GM23338 (cell line): ENCODE results near the gene FOXJ1. TPM values are rescaled to one million over a fixed set of nuclear protein-coding genes. Genes with fewer than 3 reads are reported as not detected.

ENCODE experiments used
- ATAC-seq: fragments of 200-7000 bp; cut with Tn5 transposase; 3 replicates; pipeline ENCODE4 v1.9.1; 2020
- DNase-seq: peaks from one replicate; pipeline ENCODE4 v3.0.0-alpha.2; 2015; ENCODE audit warnings: low spot score
- H2AFZ ChIP-seq: fragments of 200-600 bp; sonication (generic); 2 replicates; pipeline ENCODE4 v1.8.0; 2016; ENCODE audit warnings: antibody characterized with exemption, mild to moderate bottlenecking, moderate library complexity
- H3F3A ChIP-seq: fragments of 200-600 bp; sonication (generic); replicated peaks from 2 replicates; pipeline ENCODE4 v1.8.0; 2017; ENCODE audit warnings: antibody characterized with exemption, mixed run types, low read depth
- H3K27ac ChIP-seq: fragments of 200-600 bp; sonication (generic); 2 replicates; pipeline ENCODE4 v1.6.1; 2016; ENCODE audit warnings: low read depth
- H3K27me3 ChIP-seq: fragments of 200-600 bp; sonication (generic); 2 replicates; pipeline ENCODE4 v1.8.0; 2016; ENCODE audit warnings: mild to moderate bottlenecking, mixed run types, moderate library complexity; ENCODE audit not compliant: insufficient read depth
- H3K36me3 ChIP-seq: fragments of 200-600 bp; sonication (generic); 2 replicates; pipeline ENCODE4 v1.8.0; 2016; ENCODE audit warnings: mild to moderate bottlenecking; ENCODE audit not compliant: insufficient read depth
- H3K4me1 ChIP-seq: fragments of 200-600 bp; sonication (generic); 2 replicates; pipeline ENCODE4 v1.8.0; 2016; ENCODE audit warnings: mild to moderate bottlenecking, moderate library complexity; ENCODE audit not compliant: insufficient read depth
- H3K4me2 ChIP-seq: fragments of 200-600 bp; sonication (generic); 2 replicates; pipeline ENCODE4 v1.7.1; 2017; ENCODE audit warnings: mixed run types
- H3K4me3 ChIP-seq: fragments of 200-600 bp; sonication (generic); 2 replicates; pipeline ENCODE4 v1.6.1; 2016; ENCODE audit warnings: mixed run types
- H3K79me2 ChIP-seq: fragments of 200-600 bp; sonication (generic); replicated peaks from 2 replicates; pipeline ENCODE4 v1.8.0; 2017; ENCODE audit warnings: mild to moderate bottlenecking; ENCODE audit not compliant: insufficient read depth
- H3K9me2 ChIP-seq: fragments of 200-600 bp; sonication (generic); 2 replicates; pipeline ENCODE4 v1.8.0; 2017; ENCODE audit not compliant: insufficient read depth
- H4K20me1 ChIP-seq: fragments of 200-600 bp; sonication (generic); replicated peaks from 2 replicates; pipeline ENCODE4 v1.8.0; 2017; ENCODE audit warnings: mild to moderate bottlenecking; ENCODE audit not compliant: insufficient read depth
- H3K27ac Mint-ChIP-seq: 2 replicates; pipeline ENCODE4 v1.8.0; 2020; ENCODE audit warnings: inconsistent platforms, mild to moderate bottlenecking, moderate library complexity, mixed read lengths
- H3K27me3 Mint-ChIP-seq: 3 replicates; pipeline ENCODE4 v1.8.0; 2022; ENCODE audit warnings: low read depth, mild to moderate bottlenecking, moderate library complexity, mixed read lengths, inconsistent platforms; ENCODE audit not compliant: insufficient read depth, poor library complexity
- H3K36me3 Mint-ChIP-seq: 3 replicates; pipeline ENCODE4 v1.8.0; 2021; ENCODE audit warnings: low read depth, mild to moderate bottlenecking, inconsistent platforms, moderate library complexity, mixed read lengths
- H3K4me1 Mint-ChIP-seq: 3 replicates; pipeline ENCODE4 v1.8.0; 2020; ENCODE audit warnings: mild to moderate bottlenecking, inconsistent platforms, mixed read lengths
- H3K4me3 Mint-ChIP-seq: 3 replicates; pipeline ENCODE4 v1.8.0; 2021; ENCODE audit warnings: moderate library complexity, mild to moderate bottlenecking, inconsistent platforms, mixed read lengths
- H3K9me3 Mint-ChIP-seq: 3 replicates; pipeline ENCODE4 v1.8.0; 2020; ENCODE audit warnings: moderate library complexity, mild to moderate bottlenecking, inconsistent platforms, mixed read lengths
- CREB1 ChIP-seq: fragments of 250-450 bp; sonication (Bioruptor Pico); IDR thresholded peaks from 2 replicates; pipeline ENCODE4 v1.5.0; 2020; ENCODE audit warnings: low read depth, mild to moderate bottlenecking, moderate library complexity
- EZH2 ChIP-seq: fragments of 200-600 bp; sonication (generic); IDR thresholded peaks from one replicate; pipeline ENCODE4 v1.8.0; 2017; ENCODE audit warnings: antibody characterized with exemption, mild to moderate bottlenecking, low read depth; ENCODE audit not compliant: unreplicated experiment
- EZH2phosphoT487 ChIP-seq: fragments of 200-600 bp; sonication (generic); IDR thresholded peaks from one replicate; pipeline ENCODE4 v1.8.1; 2018; ENCODE audit warnings: antibody characterized with exemption; ENCODE audit not compliant: unreplicated experiment
- JUNB ChIP-seq: IDR thresholded peaks from one replicate; pipeline ENCODE4 v1.6.1; 2016; ENCODE audit warnings: antibody characterized with exemption; ENCODE audit not compliant: unreplicated experiment
- NANOG ChIP-seq: IDR thresholded peaks from 2 replicates; pipeline ENCODE4 v1.6.1; 2016; ENCODE audit warnings: antibody characterized with exemption, borderline replicate concordance
- POLR2AphosphoS5 ChIP-seq: IDR thresholded peaks from 2 replicates; pipeline ENCODE4 v1.6.1; 2016; ENCODE audit warnings: antibody characterized with exemption, low read depth
- STAT1 ChIP-seq: IDR thresholded peaks from one replicate; pipeline ENCODE4 v1.6.1; 2016; ENCODE audit warnings: antibody characterized with exemption; ENCODE audit not compliant: unreplicated experiment
- ZNF114 ChIP-seq: fragments of 250-450 bp; sonication (Bioruptor Pico); IDR thresholded peaks from 2 replicates; pipeline ENCODE4 v1.5.0; 2020; ENCODE audit warnings: mild to moderate bottlenecking, moderate library complexity
- ZNF331 ChIP-seq: fragments of 250-450 bp; sonication (Bioruptor Pico); IDR thresholded peaks from 2 replicates; pipeline ENCODE4 v1.5.0; 2020; ENCODE audit warnings: low read depth, mild to moderate bottlenecking, moderate library complexity
- polyA plus RNA-seq: library from polyadenylated mRNA; unstranded; fragments of >200 nt; fragmentation: Nextera tagmentation; extraction: Ambion mirVana; gene quantifications from 2 replicates; pipeline ENCODE4 v1.2.1, GENCODE V29; 2016
- total RNA-seq: library from RNA; depleted of rRNA; stranded (reverse); fragments of >200 nt; shearing (Covaris generic); gene quantifications from 2 replicates; pipeline ENCODE4 v1.2.3, GENCODE V29; 2014
- TF ChIP-seq, protein P1 (sequence below), 2 experiments: fragments of 200-600 bp in 1 of 2; sonication (generic) in 1 of 2; conservative IDR thresholded peaks; 2 replicates each; pipeline versions ENCODE4 v1.5.1 to v1.6.1; 2016 to 2017; ENCODE audit warnings: antibody characterized with exemption in 2 of 2, low read depth in 2 of 2, mild to moderate bottlenecking in 2 of 2, moderate library complexity in 1 of 2
- TF ChIP-seq, protein P2 (sequence below): fragments of 250-450 bp; sonication (Bioruptor Pico); IDR thresholded peaks from 2 replicates; pipeline ENCODE4 v1.5.0; 2020; ENCODE audit warnings: mild to moderate bottlenecking, moderate library complexity
- TF ChIP-seq, protein P3 (sequence below): IDR thresholded peaks from 2 replicates; pipeline ENCODE4 v1.6.1; 2016; ENCODE audit warnings: antibody characterized with exemption
- TF ChIP-seq, protein P4 (sequence below): IDR thresholded peaks from one replicate; pipeline ENCODE4 v1.6.1; 2018; ENCODE audit warnings: antibody characterized with exemption; ENCODE audit not compliant: unreplicated experiment

Gene FOXJ1
- total and polyA plus RNA-seq, 2 experiments from 2014 or later: 2.3 to 12.3 TPM

DNA sequence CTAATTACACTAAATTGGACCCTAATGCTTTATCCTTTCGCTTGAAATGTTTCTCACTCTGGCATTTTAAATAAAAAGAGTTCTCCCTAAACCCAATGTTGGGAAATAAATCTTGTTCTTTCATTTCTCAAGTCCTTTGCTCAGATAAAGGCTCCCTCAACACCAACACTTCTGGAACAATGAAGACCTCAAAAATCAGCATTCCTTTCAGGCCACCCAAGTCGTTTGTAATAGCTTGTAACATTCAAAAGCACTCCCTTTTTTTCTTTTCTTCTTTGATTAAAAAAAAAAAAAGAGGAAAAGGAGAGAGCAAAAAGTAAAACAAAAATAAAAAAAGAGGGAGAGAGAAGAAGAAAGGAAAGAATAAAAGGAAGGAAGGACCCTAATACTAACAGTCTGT lies 23.3 kb upstream of the FOXJ1 start:
- no peak overlapping the region; the same call in 1 of the 2 replicates for H3K27ac Mint-ChIP-seq
- H3K36me3 ChIP-seq: no peaks in the 10 kb centered on the region
- no peaks in the 10 kb centered on the region for H3K9me2 ChIP-seq
- no peaks in the 10 kb centered on the region for H3K9me3 Mint-ChIP-seq
- TF ChIP-seq, protein P1, sequence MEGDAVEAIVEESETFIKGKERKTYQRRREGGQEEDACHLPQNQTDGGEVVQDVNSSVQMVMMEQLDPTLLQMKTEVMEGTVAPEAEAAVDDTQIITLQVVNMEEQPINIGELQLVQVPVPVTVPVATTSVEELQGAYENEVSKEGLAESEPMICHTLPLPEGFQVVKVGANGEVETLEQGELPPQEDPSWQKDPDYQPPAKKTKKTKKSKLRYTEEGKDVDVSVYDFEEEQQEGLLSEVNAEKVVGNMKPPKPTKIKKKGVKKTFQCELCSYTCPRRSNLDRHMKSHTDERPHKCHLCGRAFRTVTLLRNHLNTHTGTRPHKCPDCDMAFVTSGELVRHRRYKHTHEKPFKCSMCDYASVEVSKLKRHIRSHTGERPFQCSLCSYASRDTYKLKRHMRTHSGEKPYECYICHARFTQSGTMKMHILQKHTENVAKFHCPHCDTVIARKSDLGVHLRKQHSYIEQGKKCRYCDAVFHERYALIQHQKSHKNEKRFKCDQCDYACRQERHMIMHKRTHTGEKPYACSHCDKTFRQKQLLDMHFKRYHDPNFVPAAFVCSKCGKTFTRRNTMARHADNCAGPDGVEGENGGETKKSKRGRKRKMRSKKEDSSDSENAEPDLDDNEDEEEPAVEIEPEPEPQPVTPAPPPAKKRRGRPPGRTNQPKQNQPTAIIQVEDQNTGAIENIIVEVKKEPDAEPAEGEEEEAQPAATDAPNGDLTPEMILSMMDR (conservative IDR thresholded peaks at IDR 0.05; ENCODE audit: low read depth in 2 of 2): no peak
- TF ChIP-seq EZH2phosphoT487: no peak
- no peak for TF ChIP-seq EZH2
- TF ChIP-seq, protein P2, sequence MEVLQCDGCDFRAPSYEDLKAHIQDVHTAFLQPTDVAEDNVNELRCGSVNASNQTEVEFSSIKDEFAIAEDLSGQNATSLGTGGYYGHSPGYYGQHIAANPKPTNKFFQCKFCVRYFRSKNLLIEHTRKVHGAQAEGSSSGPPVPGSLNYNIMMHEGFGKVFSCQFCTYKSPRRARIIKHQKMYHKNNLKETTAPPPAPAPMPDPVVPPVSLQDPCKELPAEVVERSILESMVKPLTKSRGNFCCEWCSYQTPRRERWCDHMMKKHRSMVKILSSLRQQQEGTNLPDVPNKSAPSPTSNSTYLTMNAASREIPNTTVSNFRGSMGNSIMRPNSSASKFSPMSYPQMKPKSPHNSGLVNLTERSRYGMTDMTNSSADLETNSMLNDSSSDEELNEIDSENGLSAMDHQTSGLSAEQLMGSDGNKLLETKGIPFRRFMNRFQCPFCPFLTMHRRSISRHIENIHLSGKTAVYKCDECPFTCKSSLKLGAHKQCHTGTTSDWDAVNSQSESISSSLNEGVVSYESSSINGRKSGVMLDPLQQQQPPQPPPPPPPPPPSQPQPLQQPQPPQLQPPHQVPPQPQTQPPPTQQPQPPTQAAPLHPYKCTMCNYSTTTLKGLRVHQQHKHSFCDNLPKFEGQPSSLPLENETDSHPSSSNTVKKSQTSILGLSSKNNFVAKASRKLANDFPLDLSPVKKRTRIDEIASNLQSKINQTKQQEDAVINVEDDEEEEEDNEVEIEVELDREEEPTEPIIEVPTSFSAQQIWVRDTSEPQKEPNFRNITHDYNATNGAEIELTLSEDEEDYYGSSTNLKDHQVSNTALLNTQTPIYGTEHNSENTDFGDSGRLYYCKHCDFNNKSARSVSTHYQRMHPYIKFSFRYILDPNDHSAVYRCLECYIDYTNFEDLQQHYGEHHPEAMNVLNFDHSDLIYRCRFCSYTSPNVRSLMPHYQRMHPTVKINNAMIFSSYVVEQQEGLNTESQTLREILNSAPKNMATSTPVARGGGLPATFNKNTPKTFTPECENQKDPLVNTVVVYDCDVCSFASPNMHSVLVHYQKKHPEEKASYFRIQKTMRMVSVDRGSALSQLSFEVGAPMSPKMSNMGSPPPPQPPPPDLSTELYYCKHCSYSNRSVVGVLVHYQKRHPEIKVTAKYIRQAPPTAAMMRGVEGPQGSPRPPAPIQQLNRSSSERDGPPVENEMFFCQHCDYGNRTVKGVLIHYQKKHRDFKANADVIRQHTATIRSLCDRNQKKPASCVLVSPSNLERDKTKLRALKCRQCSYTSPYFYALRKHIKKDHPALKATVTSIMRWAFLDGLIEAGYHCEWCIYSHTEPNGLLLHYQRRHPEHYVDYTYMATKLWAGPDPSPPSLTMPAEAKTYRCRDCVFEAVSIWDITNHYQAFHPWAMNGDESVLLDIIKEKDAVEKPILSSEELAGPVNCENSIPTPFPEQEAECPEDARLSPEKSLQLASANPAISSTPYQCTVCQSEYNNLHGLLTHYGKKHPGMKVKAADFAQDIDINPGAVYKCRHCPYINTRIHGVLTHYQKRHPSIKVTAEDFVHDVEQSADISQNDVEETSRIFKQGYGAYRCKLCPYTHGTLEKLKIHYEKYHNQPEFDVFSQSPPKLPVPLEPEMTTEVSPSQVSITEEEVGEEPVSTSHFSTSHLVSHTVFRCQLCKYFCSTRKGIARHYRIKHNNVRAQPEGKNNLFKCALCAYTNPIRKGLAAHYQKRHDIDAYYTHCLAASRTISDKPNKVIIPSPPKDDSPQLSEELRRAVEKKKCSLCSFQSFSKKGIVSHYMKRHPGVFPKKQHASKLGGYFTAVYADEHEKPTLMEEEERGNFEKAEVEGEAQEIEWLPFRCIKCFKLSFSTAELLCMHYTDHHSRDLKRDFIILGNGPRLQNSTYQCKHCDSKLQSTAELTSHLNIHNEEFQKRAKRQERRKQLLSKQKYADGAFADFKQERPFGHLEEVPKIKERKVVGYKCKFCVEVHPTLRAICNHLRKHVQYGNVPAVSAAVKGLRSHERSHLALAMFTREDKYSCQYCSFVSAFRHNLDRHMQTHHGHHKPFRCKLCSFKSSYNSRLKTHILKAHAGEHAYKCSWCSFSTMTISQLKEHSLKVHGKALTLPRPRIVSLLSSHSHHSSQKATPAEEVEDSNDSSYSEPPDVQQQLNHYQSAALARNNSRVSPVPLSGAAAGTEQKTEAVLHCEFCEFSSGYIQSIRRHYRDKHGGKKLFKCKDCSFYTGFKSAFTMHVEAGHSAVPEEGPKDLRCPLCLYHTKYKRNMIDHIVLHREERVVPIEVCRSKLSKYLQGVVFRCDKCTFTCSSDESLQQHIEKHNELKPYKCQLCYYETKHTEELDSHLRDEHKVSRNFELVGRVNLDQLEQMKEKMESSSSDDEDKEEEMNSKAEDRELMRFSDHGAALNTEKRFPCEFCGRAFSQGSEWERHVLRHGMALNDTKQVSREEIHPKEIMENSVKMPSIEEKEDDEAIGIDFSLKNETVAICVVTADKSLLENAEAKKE (CRISPR knock-in tag): no peak
- TF ChIP-seq, protein P3, sequence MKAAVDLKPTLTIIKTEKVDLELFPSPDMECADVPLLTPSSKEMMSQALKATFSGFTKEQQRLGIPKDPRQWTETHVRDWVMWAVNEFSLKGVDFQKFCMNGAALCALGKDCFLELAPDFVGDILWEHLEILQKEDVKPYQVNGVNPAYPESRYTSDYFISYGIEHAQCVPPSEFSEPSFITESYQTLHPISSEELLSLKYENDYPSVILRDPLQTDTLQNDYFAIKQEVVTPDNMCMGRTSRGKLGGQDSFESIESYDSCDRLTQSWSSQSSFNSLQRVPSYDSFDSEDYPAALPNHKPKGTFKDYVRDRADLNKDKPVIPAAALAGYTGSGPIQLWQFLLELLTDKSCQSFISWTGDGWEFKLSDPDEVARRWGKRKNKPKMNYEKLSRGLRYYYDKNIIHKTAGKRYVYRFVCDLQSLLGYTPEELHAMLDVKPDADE: no peak
- TF ChIP-seq, protein P4, sequence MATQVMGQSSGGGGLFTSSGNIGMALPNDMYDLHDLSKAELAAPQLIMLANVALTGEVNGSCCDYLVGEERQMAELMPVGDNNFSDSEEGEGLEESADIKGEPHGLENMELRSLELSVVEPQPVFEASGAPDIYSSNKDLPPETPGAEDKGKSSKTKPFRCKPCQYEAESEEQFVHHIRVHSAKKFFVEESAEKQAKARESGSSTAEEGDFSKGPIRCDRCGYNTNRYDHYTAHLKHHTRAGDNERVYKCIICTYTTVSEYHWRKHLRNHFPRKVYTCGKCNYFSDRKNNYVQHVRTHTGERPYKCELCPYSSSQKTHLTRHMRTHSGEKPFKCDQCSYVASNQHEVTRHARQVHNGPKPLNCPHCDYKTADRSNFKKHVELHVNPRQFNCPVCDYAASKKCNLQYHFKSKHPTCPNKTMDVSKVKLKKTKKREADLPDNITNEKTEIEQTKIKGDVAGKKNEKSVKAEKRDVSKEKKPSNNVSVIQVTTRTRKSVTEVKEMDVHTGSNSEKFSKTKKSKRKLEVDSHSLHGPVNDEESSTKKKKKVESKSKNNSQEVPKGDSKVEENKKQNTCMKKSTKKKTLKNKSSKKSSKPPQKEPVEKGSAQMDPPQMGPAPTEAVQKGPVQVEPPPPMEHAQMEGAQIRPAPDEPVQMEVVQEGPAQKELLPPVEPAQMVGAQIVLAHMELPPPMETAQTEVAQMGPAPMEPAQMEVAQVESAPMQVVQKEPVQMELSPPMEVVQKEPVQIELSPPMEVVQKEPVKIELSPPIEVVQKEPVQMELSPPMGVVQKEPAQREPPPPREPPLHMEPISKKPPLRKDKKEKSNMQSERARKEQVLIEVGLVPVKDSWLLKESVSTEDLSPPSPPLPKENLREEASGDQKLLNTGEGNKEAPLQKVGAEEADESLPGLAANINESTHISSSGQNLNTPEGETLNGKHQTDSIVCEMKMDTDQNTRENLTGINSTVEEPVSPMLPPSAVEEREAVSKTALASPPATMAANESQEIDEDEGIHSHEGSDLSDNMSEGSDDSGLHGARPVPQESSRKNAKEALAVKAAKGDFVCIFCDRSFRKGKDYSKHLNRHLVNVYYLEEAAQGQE: no peak
- no peak for TF ChIP-seq NANOG
- TF ChIP-seq POLR2AphosphoS5: no peak
- no peak for TF ChIP-seq CREB1 (CRISPR knock-in tag)
- TF ChIP-seq ZNF331 (CRISPR knock-in tag): no peak
- TF ChIP-seq STAT1: no peak
- TF ChIP-seq JUNB: no peak
- TF ChIP-seq ZNF114 (CRISPR knock-in tag): no peak
- no peak overlapping the region for H2AFZ ChIP-seq
- H3K27me3 Mint-ChIP-seq: peaks cover 2% of the 10 kb centered on the region
- peaks cover 14% of the 10 kb centered on the region for H3K4me1 ChIP-seq
- H3K4me2 ChIP-seq: peak overlapping the region; percentile 3; the same call in 1 of the 2 replicates
- H3K4me3 ChIP-seq: no peak overlapping the region
- H3K4me3 Mint-ChIP-seq: no peak overlapping the region; the same call in 2 of the 3 replicates
- H3K27ac ChIP-seq: 0 out of 2 replicates have a peak overlapping the region, but pooled peaks have one; percentile 7
- H4K20me1 ChIP-seq: no peaks in the 10 kb centered on the region
- H3K4me1 Mint-ChIP-seq: peaks cover 16% of the 10 kb centered on the region
- no peaks in the 10 kb centered on the region for H3K36me3 Mint-ChIP-seq
- peaks cover 8% of the 10 kb centered on the region; the same call in 1 of the 2 replicates for H3F3A ChIP-seq
- no peaks in the 10 kb centered on the region for H3K79me2 ChIP-seq
- H3K27me3 ChIP-seq: no peaks in the 10 kb centered on the region
- peak; percentile 56 for ATAC-seq
- DNase-seq: peak; percentile 38
